Measurements from ENCODE around the gene IL17RB. TPM values are rescaled to one million over a fixed set of nuclear protein-coding genes. Genes with fewer than 3 reads are reported as not detected.

Gene IL17RB
- total RNA-seq, 5 donors from 2014 or later (not counting 1 experiment from before 2014, with no cell fraction given): 0.56 to 4.1 (median 1.8) TPM; not detected in 1

DNA sequence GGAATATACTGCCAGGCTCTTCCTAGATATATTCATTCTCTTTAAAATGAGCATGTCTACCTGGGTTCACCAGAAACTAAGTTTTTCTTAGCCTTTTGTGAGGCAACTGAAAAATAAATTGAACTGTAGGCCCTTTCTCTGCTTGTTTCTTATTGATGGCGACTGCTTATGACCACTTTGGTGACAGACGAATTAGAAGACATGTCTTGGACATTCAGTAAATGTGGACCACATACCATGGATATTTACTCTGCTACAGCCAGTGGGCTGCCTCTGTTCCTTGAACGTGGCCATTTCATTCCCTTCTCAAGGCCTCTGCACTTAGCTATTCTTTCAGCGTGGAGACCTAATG, 45.9 kb downstream of the IL17RB start:
- Histone ChIP-seq H3K4me3 (ENCODE audit: control insufficient read depth in 1 of 2, extremely low read depth in 1 of 2, low read length in 1 of 2) (peak overlapping the region; percentile 88 to 97), H3K36me3 (ENCODE audit: control insufficient read depth in 2 of 2, extremely low read depth in 1 of 2, insufficient read depth in 1 of 2, low read length in 1 of 2) (no peaks in the 10 kb centered on the region), H3K4me1 (ENCODE audit: control insufficient read depth in 1 of 2, extremely low read depth in 1 of 2, insufficient read depth in 2 of 2, low read length in 2 of 2) (peaks cover 16 to 28% of the 10 kb centered on the region in 2 experiments), H3K9me3 (no peaks in the 10 kb centered on the region), H3K27ac (ENCODE audit: low read length) (peak overlapping the region; percentile 94), H3K27me3 (replicated peaks in 1 of 2; ENCODE audit: control insufficient read depth in 2 of 2, extremely low read depth in 1 of 2, insufficient read depth in 2 of 2, low read length in 1 of 2) (no peaks in the 10 kb centered on the region)
- CTCF ChIA-PET: interaction anchor here in 1 of 2 donors (2.6 kb wide), 1 partner anchor 12 kb away, joined by 14 read pairs; the partner anchor contains the start of gene ACTR8
- peaks cover 46 to 58% (median 49%) of the 10 kb centered on the region in 3 donors for H3K4me1 Mint-ChIP-seq
- H3K36me3 Mint-ChIP-seq: peaks cover 19% of the 10 kb centered on the region
- peaks cover 11 to 13% of the 10 kb centered on the region in 2 donors for H3K27me3 Mint-ChIP-seq
- POLR2A ChIA-PET: interaction anchor here in 1 of 2 donors (0.6 to 2.0 kb wide), 2 partner anchors 9 to 11 kb away, joined by 3 to 7 read pairs; no protein-coding TSS in a partner anchor
- DNase-seq (no peak), ATAC-seq (replicated peaks in 1 of 4) (no peak)
- H3K9me3 Mint-ChIP-seq: peaks cover 0 to 7% (median 4%) of the 10 kb centered on the region in 3 donors
- peak overlapping the region; percentile 89 to 96 (median 96) for H3K4me3 Mint-ChIP-seq
- peak overlapping the region; percentile 97 to 99 for H3K27ac Mint-ChIP-seq
- WGBS (ENCODE audit: insufficient coverage): 86% methylated on average over 4 of the region's 4 CpGs

DNA sequence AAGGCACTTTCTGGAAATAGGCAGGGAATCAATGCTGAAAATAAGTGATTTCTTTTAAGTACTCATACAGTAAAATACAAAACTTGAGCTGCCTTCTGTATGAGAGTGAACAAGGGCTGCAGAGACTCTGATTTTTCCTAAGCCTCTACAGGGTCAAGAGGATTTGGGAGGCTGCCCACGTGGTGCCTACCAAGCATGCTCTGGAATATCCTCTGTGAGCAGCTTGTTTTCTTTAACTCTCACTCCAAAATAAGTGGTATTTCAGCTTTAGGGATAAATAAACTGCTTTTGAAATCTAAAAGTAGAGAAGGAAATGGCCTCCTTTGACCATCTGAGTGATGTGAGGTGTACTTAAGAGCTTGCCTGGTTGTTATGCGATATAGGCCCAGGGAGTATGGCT, 53.4 kb downstream of the IL17RB start:
- H3K4me1 Mint-ChIP-seq: no peaks in the 10 kb centered on the region
- POLR2A ChIA-PET: no interaction called here
- no peaks in the 10 kb centered on the region for H3K4me1 ChIP-seq (ENCODE audit: control insufficient read depth in 1 of 2, extremely low read depth in 1 of 2, insufficient read depth in 2 of 2, low read length in 2 of 2)
- DNase-seq (no peak), ATAC-seq (replicated peaks in 1 of 4) (no peak)
- no peak overlapping the region for H3K4me3 ChIP-seq (ENCODE audit: control insufficient read depth in 1 of 2, extremely low read depth in 1 of 2, low read length in 1 of 2)
- no peak overlapping the region for H3K27ac ChIP-seq (ENCODE audit: low read length)
- peaks cover 19 to 22% of the 10 kb centered on the region in 2 donors for H3K27me3 Mint-ChIP-seq
- no peaks in the 10 kb centered on the region for H3K9me3 ChIP-seq
- H3K36me3 ChIP-seq (ENCODE audit: control insufficient read depth in 2 of 2, extremely low read depth in 1 of 2, insufficient read depth in 1 of 2, low read length in 1 of 2): no peaks in the 10 kb centered on the region
- H3K27ac Mint-ChIP-seq: no peak overlapping the region
- CTCF ChIA-PET: interaction anchor here in 1 of 2 donors (0.6 kb wide), 1 partner anchor 1116 kb away, joined by 3 read pairs; no protein-coding TSS in a partner anchor
- peaks cover 2 to 5% of the 10 kb centered on the region in 2 experiments for H3K27me3 ChIP-seq (replicated peaks in 1 of 2; ENCODE audit: control insufficient read depth in 2 of 2, extremely low read depth in 1 of 2, insufficient read depth in 2 of 2, low read length in 1 of 2)
- H3K4me3 Mint-ChIP-seq: no peak overlapping the region
- no peaks in the 10 kb centered on the region for H3K36me3 Mint-ChIP-seq
- no peaks in the 10 kb centered on the region for H3K9me3 Mint-ChIP-seq
- no CpG with 5 or more reads among the region's 2 CpGs for WGBS (ENCODE audit: insufficient coverage)

DNA sequence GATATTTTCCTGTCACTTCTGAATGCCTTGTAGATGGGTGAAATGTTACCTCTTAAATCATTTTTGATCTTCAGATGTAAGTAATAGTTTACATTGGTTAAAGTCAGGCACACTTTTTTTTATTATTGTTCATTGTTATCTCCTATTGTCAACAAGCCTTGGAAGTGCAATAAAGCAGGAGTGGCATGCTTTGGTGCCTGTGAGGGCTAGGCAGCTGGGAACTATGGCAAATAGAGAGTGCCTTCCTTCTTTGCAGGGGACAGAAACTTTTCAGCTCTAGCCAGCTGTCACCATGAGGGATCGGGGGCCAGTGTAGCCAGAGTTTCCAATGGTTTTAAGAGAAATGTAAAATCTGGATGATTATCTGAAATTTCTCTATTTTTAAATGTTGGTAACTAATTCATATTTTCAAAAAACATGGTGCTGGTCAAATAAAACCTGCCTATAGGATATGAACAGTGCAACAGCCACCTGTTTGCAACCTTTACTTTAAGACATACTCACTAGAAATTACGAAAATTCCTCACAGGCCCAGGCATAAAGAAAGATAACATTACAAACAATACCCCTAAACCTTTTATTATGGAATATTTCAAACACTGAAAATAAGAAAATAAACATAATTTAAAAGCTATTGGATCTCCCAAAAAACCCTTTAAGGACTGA, 54.4 kb downstream of the IL17RB start:
- DNase-seq (no peak), ATAC-seq (replicated peaks in 1 of 4) (no peak)
- H3K9me3 ChIP-seq: no peaks in the 10 kb centered on the region
- H3K27ac ChIP-seq (ENCODE audit: low read length): no peak overlapping the region
- peaks cover 25 to 29% of the 10 kb centered on the region in 2 donors for H3K27me3 Mint-ChIP-seq
- H3K4me3 ChIP-seq (ENCODE audit: control insufficient read depth in 1 of 2, extremely low read depth in 1 of 2, low read length in 1 of 2): no peak overlapping the region
- ChIA-PET CTCF (no interaction called here), POLR2A (interaction anchor here in 1 of 2 donors (0.6 kb wide), 2 partner anchors 9 to 20 kb away, joined by 3 read pairs; no protein-coding TSS in a partner anchor)
- H3K27ac Mint-ChIP-seq: no peak overlapping the region
- peaks cover 2 to 7% of the 10 kb centered on the region in 2 experiments for H3K27me3 ChIP-seq (replicated peaks in 1 of 2; ENCODE audit: control insufficient read depth in 2 of 2, extremely low read depth in 1 of 2, insufficient read depth in 2 of 2, low read length in 1 of 2)
- H3K9me3 Mint-ChIP-seq: no peaks in the 10 kb centered on the region
- H3K36me3 ChIP-seq (ENCODE audit: control insufficient read depth in 2 of 2, extremely low read depth in 1 of 2, insufficient read depth in 1 of 2, low read length in 1 of 2): no peaks in the 10 kb centered on the region
- no peak overlapping the region for H3K4me3 Mint-ChIP-seq
- no CpG with 5 or more reads among the region's 2 CpGs for WGBS (ENCODE audit: insufficient coverage)
- H3K36me3 Mint-ChIP-seq: no peaks in the 10 kb centered on the region
- H3K4me1 Mint-ChIP-seq: no peaks in the 10 kb centered on the region
- no peaks in the 10 kb centered on the region for H3K4me1 ChIP-seq (ENCODE audit: control insufficient read depth in 1 of 2, extremely low read depth in 1 of 2, insufficient read depth in 2 of 2, low read length in 2 of 2)

DNA sequence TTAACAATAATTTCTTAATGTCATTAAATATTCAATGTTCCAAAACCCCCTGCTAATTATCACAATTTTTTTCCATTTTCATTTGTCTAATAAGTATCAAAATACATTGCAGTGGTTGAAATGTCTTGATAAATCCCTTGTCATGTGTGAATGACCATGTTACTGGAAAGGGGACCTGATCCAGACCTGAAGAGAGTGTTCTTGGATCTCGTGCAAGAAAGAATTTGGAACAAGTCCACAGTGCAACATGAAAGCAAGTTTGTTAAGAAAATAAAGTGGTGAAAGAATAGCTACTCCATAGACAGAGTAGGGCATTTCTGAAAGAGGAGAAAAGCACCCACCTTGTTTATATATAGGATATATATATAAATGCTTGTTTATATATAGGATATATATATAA, 55.7 kb downstream of the IL17RB start:
- DNase-seq (no peak), ATAC-seq (replicated peaks in 1 of 4) (no peak)
- Mint-ChIP-seq H3K4me3 (no peak overlapping the region), H3K36me3 (no peaks in the 10 kb centered on the region), H3K27ac (no peak overlapping the region), H3K4me1 (no peaks in the 10 kb centered on the region), H3K9me3 (peaks cover 0 to 3% (median 2%) of the 10 kb centered on the region in 3 donors), H3K27me3 (peaks cover 34 to 39% of the 10 kb centered on the region in 2 donors)
- Histone ChIP-seq H3K4me3 (ENCODE audit: control insufficient read depth in 1 of 2, extremely low read depth in 1 of 2, low read length in 1 of 2) (no peak overlapping the region), H3K9me3 (no peaks in the 10 kb centered on the region), H3K27ac (ENCODE audit: low read length) (no peak overlapping the region), H3K27me3 (replicated peaks in 1 of 2; ENCODE audit: control insufficient read depth in 2 of 2, extremely low read depth in 1 of 2, insufficient read depth in 2 of 2, low read length in 1 of 2) (peaks cover 2 to 8% of the 10 kb centered on the region in 2 experiments), H3K36me3 (ENCODE audit: control insufficient read depth in 2 of 2, extremely low read depth in 1 of 2, insufficient read depth in 1 of 2, low read length in 1 of 2) (no peaks in the 10 kb centered on the region), H3K4me1 (ENCODE audit: control insufficient read depth in 1 of 2, extremely low read depth in 1 of 2, insufficient read depth in 2 of 2, low read length in 2 of 2) (no peaks in the 10 kb centered on the region)
- POLR2A ChIA-PET: no interaction called here
- 44% methylated on average over 1 of the region's 1 CpG for WGBS (ENCODE audit: insufficient coverage)
- CTCF ChIA-PET: interaction anchor here in 1 of 2 donors (0.5 kb wide), 1 partner anchor 564 kb away, joined by 3 read pairs; no protein-coding TSS in a partner anchor

DNA sequence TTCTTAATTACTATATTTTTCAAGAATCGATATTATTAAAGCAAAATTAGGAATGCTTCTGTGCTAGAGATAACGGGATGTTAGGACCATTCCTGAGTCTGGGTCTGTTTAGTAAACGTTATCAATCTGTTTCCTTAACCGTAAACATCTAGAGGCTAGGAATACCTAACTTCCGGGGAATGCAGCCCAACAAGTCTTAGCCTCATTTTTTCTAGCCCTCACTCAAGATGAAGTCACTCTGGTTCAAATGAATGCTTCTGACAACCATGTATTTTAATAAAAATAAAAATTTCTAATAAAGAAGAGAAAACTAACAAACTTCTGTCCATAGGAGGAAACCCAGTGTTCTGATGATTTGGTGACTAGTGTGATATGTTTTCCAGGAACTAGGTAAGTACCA, 56.3 kb downstream of the IL17RB start:
- no CpG with 5 or more reads among the region's 5 CpGs for WGBS (ENCODE audit: insufficient coverage)
- ChIA-PET CTCF (no interaction called here), POLR2A (no interaction called here)
- H3K4me3 ChIP-seq (ENCODE audit: control insufficient read depth in 1 of 2, extremely low read depth in 1 of 2, low read length in 1 of 2): no peak overlapping the region
- no peaks in the 10 kb centered on the region for H3K4me1 Mint-ChIP-seq
- H3K27ac ChIP-seq (ENCODE audit: low read length): no peak overlapping the region
- no peaks in the 10 kb centered on the region for H3K36me3 ChIP-seq (ENCODE audit: control insufficient read depth in 2 of 2, extremely low read depth in 1 of 2, insufficient read depth in 1 of 2, low read length in 1 of 2)
- no peak overlapping the region for H3K4me3 Mint-ChIP-seq
- H3K9me3 ChIP-seq: no peaks in the 10 kb centered on the region
- H3K9me3 Mint-ChIP-seq: peaks cover 0 to 3% (median 2%) of the 10 kb centered on the region in 3 donors
- DNase-seq (no peak), ATAC-seq (replicated peaks in 1 of 4) (no peak)
- H3K4me1 ChIP-seq (ENCODE audit: control insufficient read depth in 1 of 2, extremely low read depth in 1 of 2, insufficient read depth in 2 of 2, low read length in 2 of 2): no peaks in the 10 kb centered on the region
- no peak overlapping the region for H3K27ac Mint-ChIP-seq
- H3K27me3 Mint-ChIP-seq: peaks cover 32 to 34% of the 10 kb centered on the region in 2 donors
- H3K27me3 ChIP-seq (replicated peaks in 1 of 2; ENCODE audit: control insufficient read depth in 2 of 2, extremely low read depth in 1 of 2, insufficient read depth in 2 of 2, low read length in 1 of 2): peaks cover 2 to 6% of the 10 kb centered on the region in 2 experiments
- H3K36me3 Mint-ChIP-seq: no peaks in the 10 kb centered on the region

DNA sequence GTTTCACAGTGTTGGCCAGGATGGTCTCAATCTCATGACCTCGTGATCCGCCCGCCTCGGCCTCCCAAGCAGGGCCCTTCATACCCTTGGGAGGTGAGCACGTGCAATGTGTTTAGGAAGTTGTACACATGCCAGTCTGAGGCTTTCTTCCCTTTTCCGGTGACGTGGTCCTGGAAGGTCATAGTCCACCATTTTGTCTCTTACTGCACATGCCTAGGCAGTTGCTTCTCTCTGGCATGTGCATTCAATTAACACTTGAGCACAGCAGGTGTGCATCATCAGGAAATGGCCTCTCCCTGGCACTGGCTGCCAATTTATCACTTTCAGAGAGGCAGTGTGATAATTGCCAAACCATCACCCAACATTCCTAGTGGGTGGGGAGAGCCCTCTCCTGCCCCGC, 67.0 kb downstream of the IL17RB start:
- ChIA-PET POLR2A (no interaction called here), CTCF (no interaction called here)
- no peaks in the 10 kb centered on the region for H3K36me3 ChIP-seq (ENCODE audit: control insufficient read depth in 2 of 2, extremely low read depth in 1 of 2, insufficient read depth in 1 of 2, low read length in 1 of 2)
- ATAC-seq (replicated peaks in 1 of 4) (no peak), DNase-seq (no peak)
- no peak overlapping the region for H3K27ac Mint-ChIP-seq
- no peak overlapping the region for H3K4me3 Mint-ChIP-seq
- peaks cover 41 to 43% of the 10 kb centered on the region in 2 donors for H3K27me3 Mint-ChIP-seq
- H3K4me1 ChIP-seq (ENCODE audit: control insufficient read depth in 1 of 2, extremely low read depth in 1 of 2, insufficient read depth in 2 of 2, low read length in 2 of 2): no peaks in the 10 kb centered on the region
- no peaks in the 10 kb centered on the region for H3K4me1 Mint-ChIP-seq
- H3K9me3 ChIP-seq: no peaks in the 10 kb centered on the region
- H3K27ac ChIP-seq (ENCODE audit: low read length): no peak overlapping the region
- peaks cover 0 to 3% (median 0%) of the 10 kb centered on the region in 3 donors for H3K9me3 Mint-ChIP-seq
- WGBS (ENCODE audit: insufficient coverage): 100% methylated on average over 2 of the region's 8 CpGs
- no peaks in the 10 kb centered on the region for H3K36me3 Mint-ChIP-seq
- H3K27me3 ChIP-seq (replicated peaks in 1 of 2; ENCODE audit: control insufficient read depth in 2 of 2, extremely low read depth in 1 of 2, insufficient read depth in 2 of 2, low read length in 1 of 2): peaks cover 5 to 8% of the 10 kb centered on the region in 2 experiments
- no peak overlapping the region for H3K4me3 ChIP-seq (ENCODE audit: control insufficient read depth in 1 of 2, extremely low read depth in 1 of 2, low read length in 1 of 2)

Measured in T-cell (primary cell).